ENCODE results near the gene AKIRIN1. TPM values are rescaled to one million over a fixed set of nuclear protein-coding genes. Genes with fewer than 3 reads are reported as not detected.
A peak's percentile ranks its signal among the peaks of the same experiment; 100 is the strongest.

AKIRIN1 gene
- total and polyA plus RNA-seq, 10 of the 15 experiments (the other 5 are each of a cell fraction or from before 2014, with no cell fraction given): 7.5 to 72.3 (median 50.4) TPM

DNA sequence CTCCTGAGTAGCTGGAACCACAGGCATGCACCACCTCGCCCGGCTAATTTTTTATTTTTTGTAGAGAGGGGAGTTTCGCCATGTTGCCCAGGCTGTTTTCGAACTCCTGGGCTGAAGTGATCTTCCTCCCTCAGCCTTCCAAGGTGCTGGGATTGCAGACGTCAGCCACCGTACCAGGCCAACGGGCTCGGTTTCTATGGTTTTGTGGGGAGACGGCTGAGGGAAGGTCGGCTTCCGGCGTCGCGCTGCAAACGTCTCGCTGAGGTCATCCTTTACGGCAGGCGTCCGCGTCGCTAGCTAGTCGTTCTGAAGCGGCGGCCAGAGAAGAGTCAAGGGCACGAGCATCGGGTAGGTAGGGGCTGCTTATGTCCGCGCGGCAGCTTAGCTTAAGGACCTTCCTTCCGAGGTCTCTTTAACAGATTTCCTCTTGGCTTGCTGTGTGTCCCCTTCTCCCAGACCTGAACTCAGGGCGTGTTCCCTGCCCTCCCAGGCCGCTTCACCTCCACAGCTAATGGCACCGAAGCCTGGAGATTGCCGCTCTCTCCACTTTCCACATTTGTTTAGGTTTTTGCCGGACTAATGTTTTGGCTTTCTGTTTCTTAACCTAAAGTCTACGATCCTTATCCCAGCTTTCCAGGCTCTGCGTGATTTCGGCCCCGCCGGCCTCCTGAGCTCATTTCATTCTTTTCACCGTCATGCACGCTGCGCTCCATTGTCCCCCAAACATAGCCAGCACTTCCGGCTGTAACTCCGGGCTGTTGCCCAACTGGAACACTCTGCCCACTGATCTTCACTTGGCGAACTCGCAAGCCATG, 35.2 kb downstream of the AKIRIN1 start, which contains the start of gene NDUFS5 (continued):
- TF ChIP-seq, protein P1, sequence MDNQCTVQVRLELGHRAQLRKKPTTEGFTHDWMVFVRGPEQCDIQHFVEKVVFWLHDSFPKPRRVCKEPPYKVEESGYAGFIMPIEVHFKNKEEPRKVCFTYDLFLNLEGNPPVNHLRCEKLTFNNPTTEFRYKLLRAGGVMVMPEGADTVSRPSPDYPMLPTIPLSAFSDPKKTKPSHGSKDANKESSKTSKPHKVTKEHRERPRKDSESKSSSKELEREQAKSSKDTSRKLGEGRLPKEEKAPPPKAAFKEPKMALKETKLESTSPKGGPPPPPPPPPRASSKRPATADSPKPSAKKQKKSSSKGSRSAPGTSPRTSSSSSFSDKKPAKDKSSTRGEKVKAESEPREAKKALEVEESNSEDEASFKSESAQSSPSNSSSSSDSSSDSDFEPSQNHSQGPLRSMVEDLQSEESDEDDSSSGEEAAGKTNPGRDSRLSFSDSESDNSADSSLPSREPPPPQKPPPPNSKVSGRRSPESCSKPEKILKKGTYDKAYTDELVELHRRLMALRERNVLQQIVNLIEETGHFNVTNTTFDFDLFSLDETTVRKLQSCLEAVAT (IDR thresholded peaks at IDR 0.05): peak; percentile 56; the same call in 1 of the 2 replicates
- TF ChIP-seq, protein P2, sequence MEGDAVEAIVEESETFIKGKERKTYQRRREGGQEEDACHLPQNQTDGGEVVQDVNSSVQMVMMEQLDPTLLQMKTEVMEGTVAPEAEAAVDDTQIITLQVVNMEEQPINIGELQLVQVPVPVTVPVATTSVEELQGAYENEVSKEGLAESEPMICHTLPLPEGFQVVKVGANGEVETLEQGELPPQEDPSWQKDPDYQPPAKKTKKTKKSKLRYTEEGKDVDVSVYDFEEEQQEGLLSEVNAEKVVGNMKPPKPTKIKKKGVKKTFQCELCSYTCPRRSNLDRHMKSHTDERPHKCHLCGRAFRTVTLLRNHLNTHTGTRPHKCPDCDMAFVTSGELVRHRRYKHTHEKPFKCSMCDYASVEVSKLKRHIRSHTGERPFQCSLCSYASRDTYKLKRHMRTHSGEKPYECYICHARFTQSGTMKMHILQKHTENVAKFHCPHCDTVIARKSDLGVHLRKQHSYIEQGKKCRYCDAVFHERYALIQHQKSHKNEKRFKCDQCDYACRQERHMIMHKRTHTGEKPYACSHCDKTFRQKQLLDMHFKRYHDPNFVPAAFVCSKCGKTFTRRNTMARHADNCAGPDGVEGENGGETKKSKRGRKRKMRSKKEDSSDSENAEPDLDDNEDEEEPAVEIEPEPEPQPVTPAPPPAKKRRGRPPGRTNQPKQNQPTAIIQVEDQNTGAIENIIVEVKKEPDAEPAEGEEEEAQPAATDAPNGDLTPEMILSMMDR (IDR thresholded peaks at IDR 0.05 in 2 of 3, conservative IDR thresholded peaks at IDR 0.05 in 1 of 3; ENCODE audit: control insufficient read depth in 2 of 3, extremely low read depth in 1 of 3, insufficient read depth in 1 of 3, low read depth in 3 of 3, low read length in 3 of 3): no peak
- TF ChIP-seq, protein P3, sequence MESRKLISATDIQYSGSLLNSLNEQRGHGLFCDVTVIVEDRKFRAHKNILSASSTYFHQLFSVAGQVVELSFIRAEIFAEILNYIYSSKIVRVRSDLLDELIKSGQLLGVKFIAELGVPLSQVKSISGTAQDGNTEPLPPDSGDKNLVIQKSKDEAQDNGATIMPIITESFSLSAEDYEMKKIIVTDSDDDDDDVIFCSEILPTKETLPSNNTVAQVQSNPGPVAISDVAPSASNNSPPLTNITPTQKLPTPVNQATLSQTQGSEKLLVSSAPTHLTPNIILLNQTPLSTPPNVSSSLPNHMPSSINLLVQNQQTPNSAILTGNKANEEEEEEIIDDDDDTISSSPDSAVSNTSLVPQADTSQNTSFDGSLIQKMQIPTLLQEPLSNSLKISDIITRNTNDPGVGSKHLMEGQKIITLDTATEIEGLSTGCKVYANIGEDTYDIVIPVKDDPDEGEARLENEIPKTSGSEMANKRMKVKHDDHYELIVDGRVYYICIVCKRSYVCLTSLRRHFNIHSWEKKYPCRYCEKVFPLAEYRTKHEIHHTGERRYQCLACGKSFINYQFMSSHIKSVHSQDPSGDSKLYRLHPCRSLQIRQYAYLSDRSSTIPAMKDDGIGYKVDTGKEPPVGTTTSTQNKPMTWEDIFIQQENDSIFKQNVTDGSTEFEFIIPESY (IDR thresholded peaks at IDR 0.05): peak; percentile 94
- TF ChIP-seq FOXK2 (IDR thresholded peaks at IDR 0.05): no peak
- peak in 1 of 2 experiments; percentile 52; a peak in 1 of 4 replicates for TF ChIP-seq CEBPB (IDR thresholded peaks at IDR 0.05; ENCODE audit: borderline replicate concordance in 1 of 2, low read depth in 2 of 2, low read length in 2 of 2)
- no peak for TF ChIP-seq PAX8 (IDR thresholded peaks at IDR 0.05)
- TF ChIP-seq IKZF1 (conservative IDR thresholded peaks at IDR 0.05): peak; percentile 76
- peak; percentile 29; the same call in 1 of the 2 replicates for TF ChIP-seq ZBED1 (IDR thresholded peaks at IDR 0.05; ENCODE audit: borderline replicate concordance)
- TF ChIP-seq, protein P4, sequence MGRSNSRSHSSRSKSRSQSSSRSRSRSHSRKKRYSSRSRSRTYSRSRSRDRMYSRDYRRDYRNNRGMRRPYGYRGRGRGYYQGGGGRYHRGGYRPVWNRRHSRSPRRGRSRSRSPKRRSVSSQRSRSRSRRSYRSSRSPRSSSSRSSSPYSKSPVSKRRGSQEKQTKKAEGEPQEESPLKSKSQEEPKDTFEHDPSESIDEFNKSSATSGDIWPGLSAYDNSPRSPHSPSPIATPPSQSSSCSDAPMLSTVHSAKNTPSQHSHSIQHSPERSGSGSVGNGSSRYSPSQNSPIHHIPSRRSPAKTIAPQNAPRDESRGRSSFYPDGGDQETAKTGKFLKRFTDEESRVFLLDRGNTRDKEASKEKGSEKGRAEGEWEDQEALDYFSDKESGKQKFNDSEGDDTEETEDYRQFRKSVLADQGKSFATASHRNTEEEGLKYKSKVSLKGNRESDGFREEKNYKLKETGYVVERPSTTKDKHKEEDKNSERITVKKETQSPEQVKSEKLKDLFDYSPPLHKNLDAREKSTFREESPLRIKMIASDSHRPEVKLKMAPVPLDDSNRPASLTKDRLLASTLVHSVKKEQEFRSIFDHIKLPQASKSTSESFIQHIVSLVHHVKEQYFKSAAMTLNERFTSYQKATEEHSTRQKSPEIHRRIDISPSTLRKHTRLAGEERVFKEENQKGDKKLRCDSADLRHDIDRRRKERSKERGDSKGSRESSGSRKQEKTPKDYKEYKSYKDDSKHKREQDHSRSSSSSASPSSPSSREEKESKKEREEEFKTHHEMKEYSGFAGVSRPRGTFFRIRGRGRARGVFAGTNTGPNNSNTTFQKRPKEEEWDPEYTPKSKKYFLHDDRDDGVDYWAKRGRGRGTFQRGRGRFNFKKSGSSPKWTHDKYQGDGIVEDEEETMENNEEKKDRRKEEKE (IDR thresholded peaks at IDR 0.05): no peak
- peak; percentile 91 for TF ChIP-seq ATF7 (IDR thresholded peaks at IDR 0.05; ENCODE audit: low read depth)
- TF ChIP-seq WRNIP1 (IDR thresholded peaks at IDR 0.05; ENCODE audit: borderline replicate concordance, low read depth, low read length): no peak
- no peak for TF ChIP-seq NRF1 (conservative IDR thresholded peaks at IDR 0.05; ENCODE audit: low read depth, low read length)
- no peak for TF ChIP-seq RELA (IDR thresholded peaks at IDR 0.05; ENCODE audit: borderline replicate concordance, partially characterized antibody)
- peak; percentile 28; the same call in 1 of the 2 replicates for TF ChIP-seq MTA3 (IDR thresholded peaks at IDR 0.05; ENCODE audit: borderline replicate concordance, low read length)
- TF ChIP-seq, protein P5, sequence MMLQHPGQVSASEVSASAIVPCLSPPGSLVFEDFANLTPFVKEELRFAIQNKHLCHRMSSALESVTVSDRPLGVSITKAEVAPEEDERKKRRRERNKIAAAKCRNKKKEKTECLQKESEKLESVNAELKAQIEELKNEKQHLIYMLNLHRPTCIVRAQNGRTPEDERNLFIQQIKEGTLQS (IDR thresholded peaks at IDR 0.05; ENCODE audit: borderline replicate concordance, extremely low read depth, low read depth, low read length): peak; percentile 57; the same call in 1 of the 2 replicates
- no peak for TF ChIP-seq MYC (IDR thresholded peaks at IDR 0.05; ENCODE audit: insufficient read depth, insufficient read length, insufficient replicate concordance, low read length, severe bottlenecking)
- no peak for TF ChIP-seq ZNF622 (IDR thresholded peaks at IDR 0.05)
- peak; percentile 65 for TF ChIP-seq NR2F1 (conservative IDR thresholded peaks at IDR 0.05)
- TF ChIP-seq STAT3 (IDR thresholded peaks at IDR 0.05; ENCODE audit: low read depth, low read length): no peak
- TF ChIP-seq NFYB (IDR thresholded peaks at IDR 0.05; ENCODE audit: insufficient read depth, low read depth, low read length): 0 out of 2 replicates have a peak, but pooled peaks have one; percentile 4
- peak; percentile 47 for TF ChIP-seq KLF5 (IDR thresholded peaks at IDR 0.05; ENCODE audit: partially characterized antibody)
